ENCODE results near the gene RFX5. TPM values are rescaled to one million over a fixed set of nuclear protein-coding genes. Genes with fewer than 3 reads are reported as not detected.
A peak's percentile ranks its signal among the peaks of the same experiment; 100 is the strongest.

The RFX5 gene
- polyA plus RNA-seq, 1 donor (not counting 4 experiments of a cell fraction or from before 2014, with no cell fraction given) = 55.4 TPM

GRCh38 chr1:151334822-151335221, 12.2 kb downstream of the RFX5 start:
- no peaks in the 10 kb centered on the region for H3K79me2 ChIP-seq (ENCODE audit: control insufficient read depth, insufficient read depth, low read length)
- H4K20me1 ChIP-seq (ENCODE audit: control insufficient read depth, extremely low read depth, insufficient read depth, low read length) = no peaks in the 10 kb centered on the region
- H3K27ac ChIP-seq (ENCODE audit: control insufficient read depth, insufficient read depth, low read length) = no peak overlapping the region
- no peaks in the 10 kb centered on the region for H3K9me1 ChIP-seq (ENCODE audit: control insufficient read depth, extremely low read depth, insufficient read depth, low read length)
- no peaks in the 10 kb centered on the region for H3K27me3 ChIP-seq (ENCODE audit: control insufficient read depth, extremely low read depth, insufficient read depth, low read length)
- dilution Hi-C loops (cut with MboI; ENCODE audit: extremely low pct_ligation_motif_present, low sequenced_read_pairs) = no loop called here
- H3K4me1 ChIP-seq (ENCODE audit: control insufficient read depth, extremely low read depth, insufficient read depth, low read length) = no peaks in the 10 kb centered on the region
- no peaks in the 10 kb centered on the region for H3K36me3 ChIP-seq (ENCODE audit: control insufficient read depth in 2 of 2, extremely low read depth in 1 of 2, insufficient read depth in 2 of 2, low read length in 2 of 2)
- FAIRE-seq (no peak), DNase-seq (ENCODE audit: low read depth, low spot score) (no peak)
- no peaks in the 10 kb centered on the region for H3K9me3 ChIP-seq (ENCODE audit: control insufficient read depth, low read depth, low read length)
- H3K4me3 ChIP-seq (ENCODE audit: control insufficient read depth in 2 of 3, extremely low read depth in 1 of 3, insufficient read depth in 2 of 3, low read depth in 1 of 3, low read length in 3 of 3) = no peak overlapping the region
- no peak overlapping the region for H3K4me2 ChIP-seq (ENCODE audit: control insufficient read depth, extremely low read depth, insufficient read depth, low read depth, low read length)
- H3K9ac ChIP-seq (ENCODE audit: control insufficient read depth, extremely low read depth, insufficient read depth, low read length) = no peak overlapping the region
- TF ChIP-seq EZH2 (IDR thresholded peaks at IDR 0.05; ENCODE audit: low read length) (no peak), CTCF (optimal IDR thresholded peaks at IDR 0.05 in 1 of 3, IDR thresholded peaks at IDR 0.05 in 1 of 3, conservative IDR thresholded peaks at IDR 0.05 in 1 of 3; ENCODE audit: extremely low read depth in 1 of 3, insufficient read depth in 2 of 3, low read length in 3 of 3) (no peak)
- H2AFZ ChIP-seq (ENCODE audit: control insufficient read depth, low read length) = no peak overlapping the region

- Histone ChIP-seq H3K9ac (ENCODE audit: control insufficient read depth, extremely low read depth, insufficient read depth, low read length) (peak overlapping the region; percentile 87), H3K27me3 (ENCODE audit: control insufficient read depth, extremely low read depth, insufficient read depth, low read length) (no peaks in the 10 kb centered on the region), H3K4me3 (ENCODE audit: control insufficient read depth in 2 of 3, extremely low read depth in 1 of 3, insufficient read depth in 2 of 3, low read depth in 1 of 3, low read length in 3 of 3) (peak overlapping the region; percentile 53 to 82 (median 78)), H3K9me3 (ENCODE audit: control insufficient read depth, low read depth, low read length) (no peaks in the 10 kb centered on the region), H4K20me1 (ENCODE audit: control insufficient read depth, extremely low read depth, insufficient read depth, low read length) (no peaks in the 10 kb centered on the region), H3K9me1 (ENCODE audit: control insufficient read depth, extremely low read depth, insufficient read depth, low read length) (no peaks in the 10 kb centered on the region), H3K4me2 (ENCODE audit: control insufficient read depth, extremely low read depth, insufficient read depth, low read depth, low read length) (peak overlapping the region; percentile 96), H3K4me1 (ENCODE audit: control insufficient read depth, extremely low read depth, insufficient read depth, low read length) (peaks cover 22% of the 10 kb centered on the region), H3K27ac (ENCODE audit: control insufficient read depth, insufficient read depth, low read length) (peak overlapping the region; percentile 92), H2AFZ (ENCODE audit: control insufficient read depth, low read length) (peak overlapping the region; percentile 96), H3K79me2 (ENCODE audit: control insufficient read depth, insufficient read depth, low read length) (peaks cover 26% of the 10 kb centered on the region), H3K36me3 (ENCODE audit: control insufficient read depth in 2 of 2, extremely low read depth in 1 of 2, insufficient read depth in 2 of 2, low read length in 2 of 2) (peaks cover 11 to 12% of the 10 kb centered on the region in 2 experiments)
- dilution Hi-C loops (cut with MboI; ENCODE audit: extremely low pct_ligation_motif_present, low sequenced_read_pairs) = no loop called here
- FAIRE-seq (peak; percentile 17), DNase-seq (ENCODE audit: low read depth, low spot score) (no peak)
- TF ChIP-seq EZH2 (IDR thresholded peaks at IDR 0.05; ENCODE audit: low read length) (no peak), CTCF (optimal IDR thresholded peaks at IDR 0.05 in 1 of 3, IDR thresholded peaks at IDR 0.05 in 1 of 3, conservative IDR thresholded peaks at IDR 0.05 in 1 of 3; ENCODE audit: extremely low read depth in 1 of 3, insufficient read depth in 2 of 3, low read length in 3 of 3) (no peak)
Observed at GRCh38 chr1:151327903-151328674, 19.0 kb downstream of the RFX5 start.

Data from keratinocyte (primary cell).